IMR-90 (cell line): Measurements from ENCODE around the gene FERMT3. TPM values are rescaled to one million over a fixed set of nuclear protein-coding genes. Genes with fewer than 3 reads are reported as not detected.

Source experiments
- ATAC-seq: fragments of 200-7000 bp; cut with Tn5 transposase; 2 replicates; pipeline ENCODE4 v1.9.1; 2020; ENCODE audit warnings: low read depth, mild to moderate bottlenecking, moderate library complexity
- BruUV-seq: library from RNA; stranded (reverse); fragments of 400-500 nt; replicated peaks from 2 replicates; lab custom pipeline; 2021; lab: Mats Ljungman, UMichigan
- CTCF ChIA-PET: fragments of 300-600 bp; formaldehyde crosslinking; extraction: SDS; loops from one replicate; lab custom pipeline; 2021; ENCODE audit warnings: antibody characterized with exemption; lab: Yijun Ruan, JAX
- POLR2A ChIA-PET: fragments of 300-600 bp; sonication (Branson Sonifier 250); formaldehyde crosslinking; loops from one replicate; lab custom pipeline; 2022; ENCODE audit warnings: antibody characterized with exemption; ENCODE audit not compliant: unreplicated experiment; lab: Charles Lee
- DNase-seq: peaks from one replicate; pipeline ENCODE4 v3.0.0; 2013
- H2AFZ ChIP-seq: replicated peaks from 2 replicates; pipeline ENCODE3; 2013; ENCODE audit warnings: low read length, mild to moderate bottlenecking; ENCODE audit not compliant: poor library complexity
- H2AK5ac ChIP-seq: 2 replicates; pipeline ENCODE4 v1.6.1; 2013; ENCODE audit warnings: low read depth, low read length, inconsistent platforms
- H2AK9ac ChIP-seq: replicated peaks from 2 replicates; pipeline ENCODE3; 2013; ENCODE audit warnings: mild to moderate bottlenecking, low read depth, low read length, moderate library complexity; ENCODE audit not compliant: poor library complexity
- H2BK120ac ChIP-seq: 2 replicates; pipeline ENCODE4 v1.6.1; 2013; ENCODE audit warnings: low read depth, low read length, inconsistent platforms
- H2BK15ac ChIP-seq: 3 replicates; pipeline ENCODE4 v1.6.1; 2013; ENCODE audit warnings: low read depth, low read length, inconsistent platforms
- H2BK20ac ChIP-seq: 2 replicates; pipeline ENCODE4 v1.6.1; 2013; ENCODE audit warnings: low read depth, mild to moderate bottlenecking, inconsistent platforms, low read length, moderate library complexity
- H2BK5ac ChIP-seq: 2 replicates; pipeline ENCODE4 v1.6.1; 2013; ENCODE audit warnings: mild to moderate bottlenecking, low read depth, low read length, inconsistent platforms; ENCODE audit not compliant: poor library complexity, severe bottlenecking
- H3K14ac ChIP-seq: replicated peaks from 2 replicates; pipeline ENCODE4 v1.6.1; 2013; ENCODE audit warnings: low read depth, low read length, inconsistent platforms
- H3K18ac ChIP-seq: 2 replicates; pipeline ENCODE4 v1.6.1; 2013; ENCODE audit warnings: low read depth, low read length, control low read depth
- H3K23ac ChIP-seq: 2 replicates; pipeline ENCODE4 v1.6.1; 2013; ENCODE audit warnings: low read depth, low read length, inconsistent platforms
- H3K27ac ChIP-seq: 2 replicates; pipeline ENCODE4 v1.5.1; 2013; ENCODE audit warnings: mild to moderate bottlenecking, control low read depth, low read length; ENCODE audit not compliant: insufficient read depth
- H3K27me3 ChIP-seq: 2 replicates; pipeline ENCODE4 v1.6.1; 2013; ENCODE audit warnings: low read length; ENCODE audit not compliant: control insufficient read depth, insufficient read depth
- H3K36me3 ChIP-seq: 2 replicates; pipeline ENCODE4 v1.6.1; 2013; ENCODE audit warnings: low read length, mixed read lengths; ENCODE audit not compliant: control insufficient read depth, insufficient read depth
- H3K4ac ChIP-seq: 2 replicates; pipeline ENCODE4 v1.6.1; 2013; ENCODE audit warnings: low read depth, low read length, inconsistent platforms
- H3K4me1 ChIP-seq: 2 replicates; pipeline ENCODE4 v1.6.1; 2013; ENCODE audit warnings: low read length, mixed read lengths; ENCODE audit not compliant: control insufficient read depth, insufficient read depth
- H3K4me2 ChIP-seq: 2 replicates; pipeline ENCODE4 v1.6.1; 2013; ENCODE audit warnings: low read depth, mild to moderate bottlenecking, control low read depth, low read length, moderate library complexity
- H3K4me3 ChIP-seq: 2 replicates; pipeline ENCODE4 v1.5.1; 2013; ENCODE audit warnings: low read depth, mild to moderate bottlenecking, control low read depth, low read length, moderate library complexity; ENCODE audit not compliant: insufficient read depth
- H3K56ac ChIP-seq: 2 replicates; pipeline ENCODE4 v1.6.1; 2013; ENCODE audit warnings: low read length, inconsistent platforms; ENCODE audit not compliant: insufficient read depth; ENCODE audit errors: extremely low read depth
- H3K79me1 ChIP-seq, 2 experiments: 2 replicates each; pipeline ENCODE4 v1.6.1; 2013; ENCODE audit warnings: low read length in 2 of 2, inconsistent platforms in 1 of 2, low read depth in 1 of 2
- H3K9ac ChIP-seq: 2 replicates; pipeline ENCODE4 v1.6.1; 2013; ENCODE audit warnings: low read depth, low read length, control low read depth
- H3K9me1 ChIP-seq: 2 replicates; pipeline ENCODE4 v1.6.1; 2013; ENCODE audit warnings: low read length, inconsistent platforms; ENCODE audit not compliant: insufficient read depth
- H3K9me3 ChIP-seq: 2 replicates; pipeline ENCODE4 v1.6.1; 2013; ENCODE audit warnings: low read length; ENCODE audit not compliant: control insufficient read depth, insufficient read depth
- H4K20me1 ChIP-seq: 2 replicates; pipeline ENCODE4 v1.6.1; 2013; ENCODE audit warnings: low read length, inconsistent platforms; ENCODE audit not compliant: insufficient read depth
- H4K5ac ChIP-seq: 2 replicates; pipeline ENCODE4 v1.6.1; 2013; ENCODE audit warnings: mild to moderate bottlenecking, low read depth, low read length, control low read depth
- H4K8ac ChIP-seq, 2 experiments: 2 replicates each; pipeline ENCODE4 v1.6.1; 2013; ENCODE audit warnings: low read depth in 2 of 2, low read length in 2 of 2, control low read depth in 1 of 2, inconsistent platforms in 1 of 2
- H4K91ac ChIP-seq: 2 replicates; pipeline ENCODE4 v1.6.1; 2013; ENCODE audit warnings: low read depth, low read length, inconsistent platforms; ENCODE audit not compliant: insufficient read depth
- BHLHE40 ChIP-seq: fragments of 150-350 bp; IDR thresholded peaks from 2 replicates; pipeline ENCODE4 v1.6.1; 2016; ENCODE audit warnings: mild to moderate bottlenecking, low read depth, low read length
- CTCF ChIP-seq: conservative IDR thresholded peaks from 2 replicates; pipeline ENCODE4 v1.5.1; 2012; ENCODE audit warnings: mild to moderate bottlenecking, low read depth, low read length, improper control_type of control experiment
- FOS ChIP-seq: fragments of 150-350 bp; IDR thresholded peaks from 2 replicates; pipeline ENCODE4 v1.6.1; 2016; ENCODE audit warnings: low read depth, low read length
- MAFK ChIP-seq: IDR thresholded peaks from 2 replicates; pipeline ENCODE4 v1.6.1; 2012; ENCODE audit warnings: low read depth, low read length, improper control_type of control experiment
- MXI1 ChIP-seq: IDR thresholded peaks from 2 replicates; pipeline ENCODE4 v1.6.1; 2012; ENCODE audit warnings: low read depth, mild to moderate bottlenecking, low read length, moderate library complexity, borderline replicate concordance
- NFE2L2 ChIP-seq: fragments of 150-350 bp; IDR thresholded peaks from 2 replicates; pipeline ENCODE4 v1.6.1; 2016; ENCODE audit warnings: low read depth, mild to moderate bottlenecking, low read length
- POLR2A ChIP-seq: IDR thresholded peaks from 2 replicates; pipeline ENCODE4 v1.6.1; 2012; ENCODE audit warnings: mild to moderate bottlenecking, low read depth, low read length
- RAD21 ChIP-seq: IDR thresholded peaks from 2 replicates; pipeline ENCODE4 v1.6.1; 2012; ENCODE audit warnings: low read length, improper control_type of control experiment
- RCOR1 ChIP-seq: IDR thresholded peaks from 2 replicates; pipeline ENCODE4 v1.6.1; 2012; ENCODE audit warnings: mild to moderate bottlenecking, low read length, improper control_type of control experiment; ENCODE audit not compliant: insufficient replicate concordance
- RFX5 ChIP-seq: IDR thresholded peaks from 2 replicates; pipeline ENCODE4 v1.8.0; 2012; ENCODE audit warnings: low read depth, mild to moderate bottlenecking, low read length, moderate library complexity
- SMC3 ChIP-seq: fragments of 150-350 bp; IDR thresholded peaks from 2 replicates; pipeline ENCODE4 v1.6.1; 2016; ENCODE audit warnings: low read depth, mild to moderate bottlenecking, antibody characterized with exemption, low read length, moderate library complexity
- USF2 ChIP-seq: fragments of 150-350 bp; IDR thresholded peaks from 2 replicates; pipeline ENCODE4 v1.6.1; 2017; ENCODE audit warnings: mild to moderate bottlenecking, antibody characterized with exemption, low read length, low read depth
- WGBS, 2 experiments: methylation state at CpG; one replicate each; pipeline versions ENCODE4 v1.1.5 to v1.1.7; 2013; ENCODE audit warnings: missing lambda C conversion rate in 2 of 2; ENCODE audit not compliant: insufficient read length in 1 of 2; ENCODE audit errors: extremely low coverage in 2 of 2; 5-methylcytosine and 5-hydroxymethylcytosine counted together
- dilution Hi-C: fragments of 300-500 bp; cut with HindIII; formaldehyde crosslinking; loops from one replicate; pipeline ENCODE4 v1.14.3; 2018; ENCODE audit warnings: low sequenced_read_pairs; ENCODE audit not compliant: unreplicated experiment
- in situ Hi-C: fragments of 300-500 bp; cut with MboI; formaldehyde crosslinking; loops from 3 replicates; pipeline ENCODE4 v1.14.3; 2019; ENCODE audit warnings: low sequenced_read_pairs, inconsistent platforms, mixed read lengths
- intact Hi-C: fragments of 100-400 bp; cut with micrococcal nuclease; formaldehyde crosslinking; loops from 2 replicates; pipeline ENCODE4 v1.10.0; 2022
- polyA plus RNA-seq, 3 experiments: library from polyadenylated mRNA; depleted of rRNA; stranded (reverse); fragments of >200 nt; gene quantifications; 2 replicates each; pipeline ENCODE4 v1.2.3, GENCODE V29; 2012; ENCODE audit warnings: low replicate concordance in 1 of 3
- total RNA-seq: library from RNA; depleted of rRNA; stranded (reverse); fragments of >200 nt; gene quantifications from 2 replicates; pipeline ENCODE4 v1.2.3, GENCODE V29; 2012

The FERMT3 gene
- total and polyA plus RNA-seq, 2 of the 4 experiments (the other 2 are of a cell fraction), result 0.36 to 2.3 TPM

GRCh38 chr11:64255135-64256128 lies 48.9 kb downstream of the FERMT3 start (continued):
- TF ChIP-seq RFX5 (no peak), MXI1 (no peak)

- Histone ChIP-seq H3K9ac (no peak overlapping the region), H3K27me3 (no peaks in the 10 kb centered on the region), H3K36me3 (peaks cover 46% of the 10 kb centered on the region), H2AK5ac (no peak overlapping the region), H3K9me3 (no peaks in the 10 kb centered on the region), H3K4me3 (no peak overlapping the region), H3K4me1 (peaks cover 7% of the 10 kb centered on the region), H2AFZ (no peak overlapping the region), H4K20me1 (peaks cover 5% of the 10 kb centered on the region; the same call in 1 of the 2 replicates), H3K18ac (no peak overlapping the region), H3K79me1 (peaks cover 14 to 70% of the 10 kb centered on the region in 2 experiments), H2BK15ac (no peak overlapping the region), H3K4ac (no peak overlapping the region), H3K23ac (no peak overlapping the region), H2BK120ac (no peak overlapping the region), H3K9me1 (no peaks in the 10 kb centered on the region), H3K4me2 (no peak overlapping the region), H4K5ac (no peak overlapping the region), H3K56ac (no peak overlapping the region), H4K8ac (no peak overlapping the region), H3K14ac (no peak overlapping the region), H2BK5ac (no peak overlapping the region), H2AK9ac (no peak overlapping the region), H3K27ac (no peak overlapping the region), H4K91ac (no peak overlapping the region), H2BK20ac (no peak overlapping the region)
- WGBS, 2 experiments, result 94% methylated on average over 2 of the region's 15 CpGs; no CpG with 5 or more reads in 1 of the 2 experiments
- ATAC-seq (no peak), DNase-seq (no peak)
- BruUV-seq, result no TSS peak
- in situ Hi-C loops, result no loop called here
- intact Hi-C loops, result no loop called here
- dilution Hi-C loops, result no loop called here
- CTCF ChIA-PET, result no interaction called here
- POLR2A ChIA-PET, result no interaction called here
- TF ChIP-seq BHLHE40 (no peak), RAD21 (no peak), USF2 (no peak), POLR2A (no peak), MAFK (no peak), CTCF (no peak), NFE2L2 (no peak), SMC3 (no peak), RCOR1 (no peak), FOS (no peak)
Observed at GRCh38 chr11:64256300-64256699, 49.8 kb downstream of the FERMT3 start.
